GM18873 (cell line): ENCODE data around the gene SNX14.
"Not testable (repeated sequence)": the region's sequence is repeated elsewhere in the genome, so short reads cannot be mapped to it uniquely, and the experiment has no call there.

Experiments used
- ATAC-seq: cut with Tn5 transposase; IDR thresholded peaks from one replicate; pipeline ENCODE4 v1.9.1; 2021; ENCODE audit warnings: mild to moderate bottlenecking, moderate library complexity, moderate number of reproducible peaks; ENCODE audit not compliant: unreplicated experiment, low FRiP score

Gene SNX14

DNA sequence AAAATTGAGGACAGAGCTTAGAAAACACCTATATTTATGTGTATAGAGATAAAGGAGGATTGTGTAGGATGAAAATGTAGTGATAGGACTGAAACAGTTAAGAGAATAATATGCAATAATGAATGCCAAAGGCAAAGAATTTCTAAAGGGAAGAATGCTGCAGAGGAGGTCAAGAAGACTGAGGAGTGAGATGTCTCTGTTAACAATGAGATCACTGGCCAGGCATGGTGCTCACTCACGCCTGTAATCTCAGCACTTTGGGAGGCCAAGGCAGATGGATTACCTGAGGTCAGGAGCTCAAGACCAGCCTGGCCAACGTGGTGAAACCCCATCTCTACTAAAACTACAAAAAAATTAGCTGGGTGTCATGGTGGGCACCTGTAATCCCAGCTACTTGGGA is 69.4 kb downstream of the SNX14 start:
- not testable (repeated sequence) for ATAC-seq

DNA sequence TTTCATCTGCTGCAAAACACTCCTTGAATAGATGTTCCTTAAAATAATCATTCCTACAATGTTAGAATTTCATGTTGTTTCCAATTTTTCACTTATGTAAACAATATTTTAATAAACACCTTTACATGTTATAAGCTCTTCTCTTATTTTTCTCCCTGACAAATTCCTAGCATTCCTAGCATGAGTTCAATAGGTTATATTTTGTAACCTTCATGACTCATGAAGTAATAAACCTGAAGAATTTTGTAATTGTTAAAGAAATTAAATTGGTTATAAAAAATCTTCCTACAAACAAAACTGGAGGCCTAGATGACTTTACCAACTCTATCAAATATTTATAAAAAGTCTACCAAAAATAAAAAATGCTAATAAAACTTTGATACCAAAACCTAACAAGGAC is 77.5 kb downstream of the SNX14 start:
- ATAC-seq, result no peak

DNA sequence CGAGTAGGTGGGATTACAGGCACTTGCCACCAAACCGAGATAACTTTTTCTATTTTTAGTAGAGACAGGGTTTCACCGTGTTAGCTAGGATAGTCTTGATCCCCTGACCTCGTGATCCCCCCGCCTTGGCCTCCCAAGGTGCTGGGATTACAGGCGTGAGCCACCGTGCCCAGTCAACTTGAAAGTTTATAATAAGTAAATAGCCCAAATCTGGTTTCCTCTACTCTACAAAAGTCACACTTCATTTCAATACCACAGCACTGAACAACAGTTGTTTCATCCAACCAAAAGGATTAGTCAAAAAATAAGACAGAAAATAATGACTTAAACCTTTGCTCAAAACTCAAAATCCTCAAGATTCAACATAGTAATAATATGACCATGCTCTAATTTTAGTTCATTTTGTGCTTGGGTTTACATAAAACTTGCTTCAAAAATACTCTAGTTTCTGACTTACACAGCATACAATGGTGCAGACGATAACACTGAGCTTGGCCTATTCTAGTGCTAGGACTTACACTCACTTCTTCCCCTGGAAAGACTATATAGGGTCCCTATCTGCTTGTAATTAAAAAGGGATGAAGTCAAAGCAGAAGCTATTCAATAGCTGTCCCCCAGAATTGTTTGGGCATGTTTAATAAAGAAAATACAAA is 87.1 kb downstream of the SNX14 start:
- ATAC-seq, result no peak

DNA sequence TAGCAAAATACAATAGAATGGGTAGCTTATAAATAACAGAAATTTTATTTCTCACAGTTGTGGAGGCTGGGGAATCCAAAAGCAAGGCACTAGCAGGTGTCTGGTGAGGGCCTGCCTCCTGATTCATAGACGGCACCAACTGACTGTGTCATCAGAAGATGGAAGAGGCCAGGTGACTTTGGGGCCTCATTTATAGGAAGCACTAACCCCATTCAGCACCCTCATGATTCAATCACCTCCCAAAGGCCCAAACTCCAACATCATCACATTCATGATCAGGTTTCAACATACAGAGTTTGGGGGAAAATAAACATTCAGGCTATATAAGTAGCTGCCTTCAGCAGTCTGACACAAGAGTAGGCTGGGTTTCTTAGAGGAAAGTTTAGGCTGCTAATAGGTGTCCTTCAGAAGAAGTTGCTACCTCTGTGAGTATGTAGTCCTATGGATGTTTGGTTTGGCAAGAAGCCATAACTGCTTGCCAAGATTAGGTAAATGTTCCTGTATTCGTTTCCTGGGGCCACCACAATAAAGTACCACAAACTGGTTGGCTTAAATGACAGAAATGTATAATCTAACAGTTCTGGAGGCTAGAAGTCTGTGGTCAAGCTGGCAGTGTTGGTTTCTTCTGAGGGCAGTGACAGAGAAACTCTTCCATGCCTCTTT is 94.9 kb downstream of the SNX14 start:
- no peak for ATAC-seq

DNA sequence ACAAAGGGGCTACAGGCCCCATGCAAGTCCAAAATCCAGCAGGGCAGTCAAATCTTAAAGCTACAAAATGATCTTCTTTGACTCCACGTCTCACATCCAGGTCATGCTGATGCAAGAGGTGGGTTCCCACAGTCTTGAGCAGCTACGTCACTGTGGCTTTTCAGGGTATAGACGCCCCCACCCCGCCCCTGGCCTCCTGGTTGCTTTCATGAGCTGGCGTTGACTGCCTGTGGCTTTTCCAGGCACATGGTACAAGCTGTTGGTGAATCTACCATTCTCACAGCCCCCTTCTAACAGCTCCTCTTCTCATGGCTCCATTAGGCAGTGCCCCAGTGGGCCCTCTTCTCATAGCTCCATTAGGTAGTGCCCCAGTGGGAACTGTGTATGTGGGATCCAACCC is 96.8 kb downstream of the SNX14 start:
- ATAC-seq, result no peak

DNA sequence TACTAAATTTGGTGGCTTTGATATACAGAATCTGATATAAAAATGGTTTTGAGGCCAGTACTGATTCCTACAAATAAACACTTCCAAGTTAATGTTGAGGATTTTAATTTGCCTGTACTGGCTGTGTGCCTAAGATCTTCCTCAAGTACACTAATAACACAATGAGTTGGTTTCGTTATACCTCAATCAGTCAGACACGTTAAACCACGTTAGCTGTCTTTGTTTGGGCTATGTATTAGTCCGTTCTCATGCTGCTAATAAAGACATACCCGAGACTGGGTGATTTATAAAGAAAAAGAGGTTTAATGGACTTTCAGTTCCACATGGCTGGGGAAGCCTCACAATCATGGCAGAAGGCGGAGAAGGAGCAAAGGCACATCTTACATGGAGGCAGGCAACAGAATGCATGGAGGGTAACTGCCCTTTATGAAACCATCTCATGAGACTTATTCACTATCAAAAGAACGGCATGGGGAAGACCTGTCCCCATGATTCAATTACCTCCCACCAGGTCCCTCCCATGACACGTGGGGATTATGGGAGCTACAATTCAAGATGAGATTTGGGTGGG is 97.6 kb downstream of the SNX14 start:
- ATAC-seq, result no peak

DNA sequence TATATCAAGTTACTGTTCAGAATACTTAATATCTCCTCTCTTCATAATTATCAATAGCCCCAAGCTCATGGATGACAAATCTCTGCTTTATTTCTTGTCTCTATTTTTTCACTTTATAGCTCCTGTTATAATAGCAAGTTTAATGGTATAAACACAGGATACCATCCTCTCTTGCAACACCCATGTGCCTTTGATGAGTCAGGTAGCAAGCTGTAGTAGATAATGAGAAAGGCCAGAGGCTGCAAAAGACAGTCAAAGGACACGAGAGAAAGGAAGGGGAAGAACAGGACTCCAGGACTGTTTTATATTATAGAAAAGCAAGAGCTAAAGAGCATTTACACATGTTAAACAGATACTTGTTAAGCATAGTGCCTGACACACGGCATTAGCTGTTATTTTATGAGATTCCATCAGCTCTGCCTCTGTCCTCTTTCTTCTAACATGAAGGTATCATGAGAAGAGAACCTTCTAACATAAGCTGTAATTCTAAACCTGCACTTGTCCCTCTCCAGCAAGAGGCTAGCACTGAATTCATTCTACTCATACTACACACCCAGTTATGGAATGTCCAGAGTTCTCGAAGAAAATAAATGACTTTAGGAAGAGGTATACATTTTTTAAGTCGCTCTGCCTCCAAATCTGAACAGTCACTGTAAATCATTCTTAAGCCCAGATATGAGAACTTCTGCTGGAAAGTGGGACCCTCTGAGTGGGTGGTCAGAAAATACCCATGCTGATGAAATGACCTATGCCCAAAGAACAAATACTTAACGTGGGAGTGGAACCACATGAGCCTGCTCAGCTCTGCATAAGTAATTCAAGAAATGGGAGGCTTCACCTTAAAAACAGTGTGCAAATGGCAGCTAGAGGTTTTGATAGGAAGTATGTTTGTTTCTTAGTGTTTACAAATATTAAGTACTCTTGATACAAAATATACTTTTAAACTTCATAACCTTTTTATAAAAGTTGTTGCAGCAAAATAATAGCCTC is 98.8 kb downstream of the SNX14 start:
- ATAC-seq, result no peak

DNA sequence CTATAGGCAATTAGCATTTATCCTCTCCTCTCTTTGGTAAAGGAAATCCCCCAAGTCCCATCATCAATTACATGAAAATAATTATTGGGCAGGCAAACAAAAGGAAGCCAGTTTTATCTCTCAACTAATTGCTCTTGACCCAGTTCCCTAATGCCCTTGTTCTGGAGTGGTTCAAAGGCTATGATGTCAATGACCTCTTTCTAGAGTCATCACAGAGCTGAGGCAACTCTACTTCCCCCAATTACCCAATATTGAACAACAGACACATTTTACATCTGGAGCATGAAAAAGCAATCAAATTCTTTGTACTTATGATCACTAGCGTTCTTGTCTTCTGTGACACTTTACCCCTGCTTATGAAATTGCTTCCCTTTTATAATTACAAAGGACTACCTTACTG is 100.3 kb downstream of the SNX14 start:
- ATAC-seq, result no peak

DNA sequence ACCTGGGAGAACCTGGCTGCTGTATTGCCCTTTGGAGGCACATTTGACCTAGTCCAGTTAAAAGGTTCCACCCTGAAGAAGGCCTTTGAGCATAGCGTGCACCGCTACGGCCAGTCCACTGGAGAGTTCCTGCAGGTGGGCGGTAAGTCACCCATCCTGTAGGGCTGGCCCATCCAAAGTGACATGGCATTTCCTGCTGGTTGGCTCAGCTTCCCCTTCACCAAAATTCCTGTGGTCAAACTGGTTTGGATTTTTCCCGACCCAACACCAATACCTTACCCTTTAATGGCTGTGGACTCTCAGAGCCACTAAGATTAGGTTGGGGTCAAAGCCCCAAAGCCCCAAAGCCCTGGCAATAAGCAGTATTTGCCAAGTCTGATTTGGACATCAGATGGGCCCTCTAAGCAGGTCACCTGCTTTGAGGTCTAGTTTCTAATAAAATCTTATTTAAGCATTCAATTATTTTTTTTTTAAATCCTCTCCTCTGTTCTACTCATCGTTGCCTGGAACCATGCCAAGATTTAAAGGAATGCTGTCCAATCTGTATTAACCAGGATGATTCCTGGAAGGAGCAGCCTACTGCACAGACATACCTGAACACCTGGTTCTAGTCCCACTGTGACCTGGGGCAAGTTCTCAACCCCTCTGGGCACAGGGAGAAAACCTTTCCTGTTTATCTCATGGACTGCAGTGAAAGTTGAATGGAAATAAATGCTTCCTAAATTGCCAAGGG is 103.0 kb downstream of the SNX14 start:
- ATAC-seq, result no peak

DNA sequence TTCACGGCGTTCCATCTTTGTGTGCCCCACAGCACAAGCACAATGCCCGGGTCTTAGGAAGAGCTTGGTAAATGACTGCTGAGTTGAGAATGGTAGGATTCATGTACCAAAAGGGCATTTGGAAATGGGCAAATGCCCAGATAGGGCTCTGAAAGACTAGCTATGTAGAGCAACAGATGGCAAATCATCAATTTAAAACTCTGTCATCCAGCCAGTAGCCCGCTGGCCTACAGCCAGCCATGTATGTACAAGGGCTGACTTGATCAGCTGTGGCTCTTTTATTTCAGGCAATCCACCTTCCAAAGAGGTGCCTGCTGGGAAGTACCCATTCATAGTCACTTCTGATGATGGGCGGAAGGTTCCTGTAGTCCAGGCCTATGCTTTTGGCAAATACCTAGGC is 108.7 kb downstream of the SNX14 start:
- no peak for ATAC-seq

DNA sequence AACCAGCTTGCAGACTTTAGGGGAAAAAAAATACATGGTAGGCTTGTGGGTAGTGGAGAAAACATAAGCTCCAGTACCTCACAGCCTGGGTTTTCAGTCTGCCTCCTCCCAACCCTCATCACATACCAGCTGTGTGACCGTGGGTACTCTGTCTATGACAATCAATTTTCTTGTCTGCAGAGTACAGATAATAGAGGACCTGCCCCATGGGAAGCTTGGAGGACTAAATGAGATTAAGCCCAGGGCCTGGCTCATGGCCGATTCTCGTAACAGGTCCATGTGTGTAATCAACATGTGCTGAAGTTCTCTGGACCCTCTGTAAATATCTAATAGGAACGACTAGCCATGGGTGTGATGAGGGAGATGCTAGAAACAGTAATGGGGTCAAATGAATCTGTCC is 109.8 kb downstream of the SNX14 start:
- ATAC-seq, result no peak

DNA sequence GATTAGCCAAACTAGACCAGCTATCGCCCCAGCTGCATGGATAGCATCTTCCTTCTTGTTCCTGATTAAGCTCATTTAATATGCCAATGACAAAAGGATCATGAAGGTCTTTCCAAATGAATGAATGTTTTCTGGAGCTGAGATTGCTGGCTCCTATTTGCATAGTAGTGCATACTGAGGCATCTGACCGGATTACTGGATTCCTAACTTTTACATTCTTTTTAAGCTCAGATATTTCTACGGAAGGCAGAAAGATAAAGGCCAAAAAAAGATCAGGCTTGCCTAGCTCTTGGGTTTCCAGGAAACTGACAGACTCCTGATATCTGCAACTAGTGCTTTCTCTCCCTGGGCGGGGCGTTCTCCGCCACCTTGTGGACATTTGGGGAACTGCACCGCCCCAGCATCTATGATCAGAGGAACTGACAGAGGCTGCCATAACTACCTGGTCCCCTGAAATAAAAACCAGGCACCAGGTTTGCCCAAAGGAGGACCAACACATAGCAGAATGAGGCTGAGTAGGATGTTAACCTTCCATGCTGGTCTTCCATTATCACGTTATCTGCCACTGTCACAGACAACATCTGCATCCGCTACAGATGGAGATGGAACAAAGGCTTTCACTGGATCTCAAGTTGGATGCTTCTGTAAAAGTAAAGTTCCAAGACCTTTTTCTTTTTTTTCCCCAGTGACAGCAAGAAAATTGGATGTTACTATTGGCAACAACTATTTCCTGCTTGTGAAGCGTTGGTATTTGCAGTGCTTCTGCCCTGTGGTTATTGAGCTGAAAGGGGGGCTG is 110.6 kb downstream of the SNX14 start:
- ATAC-seq, result peak; percentile 84

DNA sequence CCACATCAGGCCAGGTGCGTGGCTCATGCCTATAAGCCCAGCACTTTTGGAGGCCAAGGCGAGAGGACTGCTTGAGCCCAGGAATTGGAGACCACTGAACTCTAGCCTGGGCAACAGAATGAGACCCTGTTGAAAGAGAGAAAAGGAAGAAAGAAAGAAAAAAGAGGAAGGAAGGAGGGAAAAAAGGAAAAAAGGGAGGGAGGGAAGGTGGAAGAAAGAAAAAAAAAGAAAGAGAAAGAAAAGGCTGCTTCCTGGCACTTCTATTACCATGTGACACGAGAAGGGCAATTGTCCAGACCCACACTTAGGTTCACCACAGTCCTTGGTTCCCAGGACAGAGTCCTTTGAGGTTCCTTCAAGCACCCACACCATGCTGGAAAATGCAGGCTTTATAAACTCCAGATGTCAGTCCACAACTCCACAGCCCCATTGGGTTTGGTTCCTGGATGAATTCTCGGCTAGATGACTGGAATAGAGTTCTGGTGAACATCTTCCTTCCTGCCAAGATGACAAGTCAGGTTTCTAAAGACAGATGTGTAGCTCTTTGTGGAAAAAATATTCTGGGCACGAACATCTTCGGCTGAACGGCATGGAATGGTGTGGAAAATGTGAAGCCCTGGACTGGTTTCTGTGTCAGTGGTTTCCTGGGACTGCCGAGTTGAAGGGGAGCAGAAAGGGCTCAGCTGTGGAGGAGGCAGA is 111.3 kb downstream of the SNX14 start:
- no peak for ATAC-seq

DNA sequence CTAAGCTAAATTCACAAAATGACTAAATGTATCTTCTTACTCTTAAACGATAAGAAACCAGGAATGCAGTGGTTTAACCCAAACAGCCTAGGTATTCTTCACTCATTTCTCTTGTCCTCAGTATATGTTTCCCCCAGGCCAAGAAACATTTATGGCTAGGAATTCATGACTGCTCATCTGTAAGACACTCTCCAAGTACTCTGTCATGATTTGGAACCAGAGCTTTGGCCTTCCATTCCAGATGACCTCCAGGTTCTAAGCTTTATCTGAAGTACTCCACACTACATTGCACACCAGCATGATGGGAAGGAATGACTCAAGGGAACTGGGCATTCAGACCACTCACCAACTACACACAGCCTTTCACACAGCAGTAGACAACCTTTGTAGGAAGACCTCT is 114.5 kb downstream of the SNX14 start:
- no peak for ATAC-seq

DNA sequence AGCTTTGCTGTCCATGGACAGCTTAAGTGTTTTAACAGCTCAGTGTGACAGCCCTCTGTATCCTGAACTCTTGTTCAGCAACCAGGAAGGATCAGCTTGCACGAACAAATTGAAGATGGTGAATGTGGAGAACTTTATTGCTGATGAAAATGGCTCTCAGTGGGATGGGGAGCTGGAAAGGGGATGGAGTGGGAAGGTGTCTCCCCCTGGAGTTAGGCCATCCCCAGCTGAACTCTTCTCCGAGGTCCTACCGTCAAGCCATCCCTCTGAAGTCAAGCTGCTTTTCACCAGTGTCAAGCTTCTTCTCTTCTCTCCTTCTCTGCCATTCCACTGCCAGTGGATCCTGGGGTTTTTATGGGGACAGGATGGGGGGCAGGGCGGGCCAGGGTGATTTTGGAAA is 117.1 kb downstream of the SNX14 start:
- ATAC-seq, result no peak

DNA sequence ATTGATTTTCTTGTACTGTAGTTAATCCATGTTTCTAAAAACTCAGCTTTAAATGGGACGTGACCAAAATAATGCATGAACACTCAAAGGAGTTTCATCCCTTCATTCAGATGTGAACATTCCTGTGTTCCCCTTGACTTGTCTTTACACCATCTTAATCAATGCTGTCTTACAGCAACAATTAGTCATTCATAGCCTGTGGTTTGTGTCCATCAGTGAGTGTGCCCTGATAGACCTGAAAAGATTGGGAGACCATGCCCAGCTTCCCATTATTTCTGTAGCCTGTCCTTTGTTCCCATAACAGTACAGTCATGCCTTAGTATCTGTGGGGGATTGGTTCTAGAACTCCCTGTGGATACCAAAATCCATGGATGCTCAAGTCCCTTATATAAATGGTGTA is 119.9 kb downstream of the SNX14 start:
- no peak for ATAC-seq

DNA sequence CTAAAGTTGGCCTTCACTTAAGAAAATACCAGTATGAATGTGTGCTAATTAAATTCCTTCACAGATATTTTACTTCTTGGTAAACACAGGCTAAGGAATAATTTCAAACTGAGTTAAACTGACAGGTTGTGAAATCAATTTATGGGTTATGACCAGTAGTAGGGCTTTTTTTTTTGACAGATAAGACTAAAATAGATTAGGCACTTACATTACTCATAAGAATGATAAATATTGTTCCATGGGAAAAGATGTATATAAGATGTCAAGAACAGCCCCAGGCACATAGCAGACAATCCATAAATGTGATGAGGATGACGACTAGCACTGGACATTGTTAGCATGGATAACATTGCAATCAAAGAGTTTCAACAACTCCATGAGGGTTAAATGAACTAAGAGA is 120.9 kb downstream of the SNX14 start:
- ATAC-seq, result no peak

DNA sequence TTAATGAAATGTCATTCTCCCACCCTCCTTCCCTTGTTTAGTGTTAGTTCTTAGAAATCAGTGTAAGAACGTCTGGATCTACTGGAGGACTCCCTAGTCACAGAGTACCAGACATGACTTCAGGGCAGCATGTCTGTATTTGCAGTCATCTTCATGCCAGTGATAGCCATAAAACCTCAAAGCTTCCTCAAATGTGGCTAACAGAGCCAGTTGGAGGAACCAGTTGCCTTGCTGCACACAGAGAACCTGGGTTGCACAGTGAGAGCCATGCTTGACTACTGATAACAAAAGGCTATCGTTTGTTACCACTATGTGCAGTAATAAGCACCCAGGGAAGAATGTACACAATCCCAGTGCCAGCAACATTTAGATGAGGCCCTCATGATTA is 123.6 kb downstream of the SNX14 start:
- no peak for ATAC-seq
